Stimulated activated CD4-positive, alpha-beta T cell treated with anti-CD3 and anti-CD28 coated beads, TNF-alpha, amount 100 ng/mL, for 1 hour (primary cell): ENCODE measurements around the gene CPT2.

Experiments used
- DNase-seq, 3 donors: peaks; one replicate each; pipeline ENCODE4 v3.0.0-alpha.2; 2020; ENCODE audit warnings: low read depth in 3 of 3, low spot score in 1 of 3

The CPT2 gene

DNA sequence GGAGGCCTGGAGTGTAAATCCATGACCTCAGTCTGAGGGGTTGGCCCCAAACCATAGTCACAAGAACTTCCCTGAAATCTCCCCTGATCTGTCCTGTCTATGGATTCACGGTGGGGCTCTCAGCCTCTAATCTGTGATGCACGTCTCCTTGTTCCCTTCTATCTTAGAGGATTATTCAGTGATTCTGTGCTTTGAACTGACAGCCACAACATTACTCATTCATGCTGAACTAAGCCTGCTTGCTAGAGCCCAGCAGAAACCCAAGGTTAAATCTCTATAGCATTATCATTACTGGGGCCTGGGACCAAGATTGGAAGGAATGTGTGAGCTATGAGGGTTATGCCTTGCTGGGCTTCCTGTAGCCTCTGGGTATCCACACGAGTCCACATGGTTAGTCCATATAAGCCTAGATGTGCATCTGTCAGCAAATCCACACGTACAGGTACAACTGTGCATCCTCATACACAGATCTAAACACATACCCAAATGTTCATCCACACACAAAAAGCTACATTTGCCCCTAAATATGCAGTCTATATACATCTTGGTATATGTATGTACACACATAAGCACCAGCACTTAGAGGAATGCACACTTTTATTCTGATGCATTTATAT, 64.1 kb downstream of the CPT2 start:
- no peak for DNase-seq

DNA sequence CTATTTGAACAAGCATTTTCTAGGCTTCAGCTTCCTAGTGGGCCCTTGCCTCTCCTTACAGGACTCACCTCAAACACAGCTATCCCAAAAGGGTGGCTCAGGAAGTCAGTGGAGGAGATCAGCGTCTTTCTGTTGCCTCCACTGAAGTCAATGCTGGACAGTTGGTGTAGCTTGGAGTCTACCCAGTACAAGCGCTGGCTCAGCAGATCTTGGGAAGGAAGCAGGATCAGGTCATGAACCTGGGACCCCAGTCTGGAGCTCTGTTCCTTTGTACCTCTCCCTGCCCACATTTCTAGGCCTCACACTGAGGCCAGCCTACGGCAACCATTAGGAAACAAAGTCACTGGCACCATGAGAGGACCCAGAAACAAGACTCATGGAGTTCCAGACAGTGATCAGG, 65.4 kb downstream of the CPT2 start:
- DNase-seq = no peak
